ENCODE data around the gene CNTNAP2.

The CNTNAP2 gene

DNA sequence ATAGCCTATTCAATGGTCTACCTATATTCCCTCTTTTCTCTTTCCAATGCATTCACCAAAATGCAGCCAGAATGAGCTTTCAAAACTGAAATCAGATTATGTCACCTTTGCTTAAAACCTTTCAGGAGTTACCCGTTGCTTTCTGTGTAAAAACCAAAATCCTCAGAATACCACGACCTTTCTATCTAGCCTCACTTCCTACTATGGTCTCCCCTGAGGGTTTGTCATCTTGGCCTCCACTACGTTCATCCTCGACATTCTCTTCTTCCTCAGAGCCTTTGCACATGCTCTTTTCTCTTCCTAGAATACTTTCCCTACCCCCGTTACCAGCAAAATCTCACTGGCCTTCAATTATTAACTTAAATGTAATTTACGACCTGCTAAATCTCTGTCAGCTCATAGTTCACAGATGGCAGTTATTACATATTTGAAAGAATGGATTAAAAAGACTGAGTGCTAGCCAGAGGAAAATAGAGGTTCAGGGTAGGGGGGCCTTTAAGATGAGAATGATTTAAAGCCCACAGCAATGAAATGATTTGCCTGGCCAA, 2093.1 kb downstream of the CNTNAP2 start:
- H3K27me3 ChIP-seq (replicated peaks in 2 of 5; ENCODE audit: control insufficient read depth in 4 of 5, insufficient read depth in 5 of 5, low read length in 4 of 5): peaks cover 0 to 2% (median 0%) of the 10 kb centered on the region in 5 experiments
- CTCF ChIA-PET: no interaction called here
- POLR2A ChIA-PET: no interaction called here
- DNase-seq: no peak
- no peaks in the 10 kb centered on the region for H3K36me3 ChIP-seq (ENCODE audit: control insufficient read depth in 4 of 4, insufficient read depth in 4 of 4, low read length in 3 of 4)
- no peaks in the 10 kb centered on the region for H3K4me1 ChIP-seq (ENCODE audit: control extremely low read depth in 1 of 4, control insufficient read depth in 4 of 4, insufficient read depth in 4 of 4, low read length in 3 of 4)
- H3K4me3 ChIP-seq (ENCODE audit: control insufficient read depth in 1 of 7, extremely low read depth in 1 of 7, insufficient read depth in 4 of 7, low read depth in 2 of 7, low read length in 6 of 7): no peak overlapping the region
- H3K9me3 ChIP-seq (ENCODE audit: control extremely low read depth in 1 of 5, control insufficient read depth in 4 of 5, insufficient read depth in 2 of 5, low read depth in 1 of 5, low read length in 4 of 5): no peaks in the 10 kb centered on the region
- no peak overlapping the region for H3K27ac ChIP-seq (ENCODE audit: insufficient read depth in 1 of 2, low read depth in 1 of 2, low read length in 2 of 2, poor library complexity in 1 of 2, severe bottlenecking in 2 of 2)
- WGBS (ENCODE audit: insufficient coverage): 100% methylated on average over 4 of the region's 6 CpGs

DNA sequence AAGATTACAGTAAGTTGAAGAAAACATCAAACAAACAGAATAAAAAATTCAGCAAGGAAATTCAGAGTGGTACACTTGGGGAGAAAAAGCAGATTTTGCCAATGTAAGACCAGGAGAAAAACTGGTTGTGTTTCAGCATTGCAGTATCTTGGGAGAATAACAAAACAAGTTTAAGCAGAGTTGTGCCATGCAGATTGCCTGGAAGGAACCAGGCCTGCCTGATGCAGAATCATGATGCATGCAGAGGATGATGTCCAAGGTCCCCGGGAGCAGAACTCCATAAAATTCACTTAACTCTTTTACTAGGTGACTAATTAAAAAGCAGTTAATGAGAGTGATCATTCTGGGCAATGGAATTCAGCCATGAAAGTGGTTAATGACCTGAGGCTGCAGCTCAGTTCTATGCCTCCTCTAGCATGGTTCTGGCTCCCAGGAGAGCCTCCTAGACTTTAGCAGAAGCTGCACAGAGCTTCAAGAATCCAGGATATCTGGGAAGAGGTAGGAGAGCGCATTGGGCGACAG, 2094.3 kb downstream of the CNTNAP2 start:
- CTCF ChIA-PET: interaction anchor here (1.3 to 1.5 kb wide), 2 partner anchors 19 to 32 kb away, joined by 3 read pairs; no protein-coding TSS in a partner anchor

GRCh38 chr7:148211740-148212151, 2095.1 kb downstream of the CNTNAP2 start:
- CTCF ChIA-PET: interaction anchor here (1.5 kb wide), 1 partner anchor 31 kb away, joined by 3 read pairs; no protein-coding TSS in a partner anchor

More for the DNA sequence above, 2094.3 kb downstream of the CNTNAP2 start:
- H3K9me3 ChIP-seq (ENCODE audit: control extremely low read depth in 1 of 5, control insufficient read depth in 4 of 5, insufficient read depth in 2 of 5, low read depth in 1 of 5, low read length in 4 of 5): no peaks in the 10 kb centered on the region
- no peaks in the 10 kb centered on the region for H3K36me3 ChIP-seq (ENCODE audit: control insufficient read depth in 4 of 4, insufficient read depth in 4 of 4, low read length in 3 of 4)
- peaks cover 0 to 2% (median 0%) of the 10 kb centered on the region in 5 experiments for H3K27me3 ChIP-seq (replicated peaks in 2 of 5; ENCODE audit: control insufficient read depth in 4 of 5, insufficient read depth in 5 of 5, low read length in 4 of 5)
- WGBS (ENCODE audit: insufficient coverage): 90% methylated on average over 2 of the region's 3 CpGs
- H3K27ac ChIP-seq (ENCODE audit: insufficient read depth in 1 of 2, low read depth in 1 of 2, low read length in 2 of 2, poor library complexity in 1 of 2, severe bottlenecking in 2 of 2): no peak overlapping the region
- DNase-seq: no peak
- no peak overlapping the region for H3K4me3 ChIP-seq (ENCODE audit: control insufficient read depth in 1 of 7, extremely low read depth in 1 of 7, insufficient read depth in 4 of 7, low read depth in 2 of 7, low read length in 6 of 7)
- POLR2A ChIA-PET: no interaction called here
- no peaks in the 10 kb centered on the region for H3K4me1 ChIP-seq (ENCODE audit: control extremely low read depth in 1 of 4, control insufficient read depth in 4 of 4, insufficient read depth in 4 of 4, low read length in 3 of 4)

GRCh38 chr7:148212731-148213130, 2096.1 kb downstream of the CNTNAP2 start:
- Histone ChIP-seq H3K4me3 (ENCODE audit: control insufficient read depth in 1 of 7, extremely low read depth in 1 of 7, insufficient read depth in 4 of 7, low read depth in 2 of 7, low read length in 6 of 7) (no peak overlapping the region), H3K4me1 (ENCODE audit: control extremely low read depth in 1 of 4, control insufficient read depth in 4 of 4, insufficient read depth in 4 of 4, low read length in 3 of 4) (no peaks in the 10 kb centered on the region), H3K9me3 (ENCODE audit: control extremely low read depth in 1 of 5, control insufficient read depth in 4 of 5, insufficient read depth in 2 of 5, low read depth in 1 of 5, low read length in 4 of 5) (peaks cover 0 to 6% (median 2%) of the 10 kb centered on the region in 5 experiments), H3K36me3 (ENCODE audit: control insufficient read depth in 4 of 4, insufficient read depth in 4 of 4, low read length in 3 of 4) (no peaks in the 10 kb centered on the region), H3K27me3 (replicated peaks in 2 of 5; ENCODE audit: control insufficient read depth in 4 of 5, insufficient read depth in 5 of 5, low read length in 4 of 5) (peaks cover 0 to 2% (median 0%) of the 10 kb centered on the region in 5 experiments), H3K27ac (ENCODE audit: insufficient read depth in 1 of 2, low read depth in 1 of 2, low read length in 2 of 2, poor library complexity in 1 of 2, severe bottlenecking in 2 of 2) (no peak overlapping the region)
- DNase-seq: no peak
- CTCF ChIA-PET: no interaction called here
- WGBS (ENCODE audit: insufficient coverage): 93% methylated on average over 3 of the region's 3 CpGs
- POLR2A ChIA-PET: no interaction called here

More at GRCh38 chr7:148211740-148212151, 2095.1 kb downstream of the CNTNAP2 start:
- POLR2A ChIA-PET: no interaction called here
- Histone ChIP-seq H3K4me1 (ENCODE audit: control extremely low read depth in 1 of 4, control insufficient read depth in 4 of 4, insufficient read depth in 4 of 4, low read length in 3 of 4) (no peaks in the 10 kb centered on the region), H3K4me3 (ENCODE audit: control insufficient read depth in 1 of 7, extremely low read depth in 1 of 7, insufficient read depth in 4 of 7, low read depth in 2 of 7, low read length in 6 of 7) (no peak overlapping the region), H3K36me3 (ENCODE audit: control insufficient read depth in 4 of 4, insufficient read depth in 4 of 4, low read length in 3 of 4) (no peaks in the 10 kb centered on the region), H3K27me3 (replicated peaks in 2 of 5; ENCODE audit: control insufficient read depth in 4 of 5, insufficient read depth in 5 of 5, low read length in 4 of 5) (peaks cover 0 to 2% (median 0%) of the 10 kb centered on the region in 5 experiments), H3K27ac (ENCODE audit: insufficient read depth in 1 of 2, low read depth in 1 of 2, low read length in 2 of 2, poor library complexity in 1 of 2, severe bottlenecking in 2 of 2) (no peak overlapping the region), H3K9me3 (ENCODE audit: control extremely low read depth in 1 of 5, control insufficient read depth in 4 of 5, insufficient read depth in 2 of 5, low read depth in 1 of 5, low read length in 4 of 5) (peaks cover 0 to 1% (median 0%) of the 10 kb centered on the region in 5 experiments)
- no peak for DNase-seq

- ChIA-PET CTCF (no interaction called here), POLR2A (no interaction called here)
- Histone ChIP-seq H3K27ac (ENCODE audit: insufficient read depth in 1 of 2, low read depth in 1 of 2, low read length in 2 of 2, poor library complexity in 1 of 2, severe bottlenecking in 2 of 2) (no peak overlapping the region), H3K4me3 (ENCODE audit: control insufficient read depth in 1 of 7, extremely low read depth in 1 of 7, insufficient read depth in 4 of 7, low read depth in 2 of 7, low read length in 6 of 7) (no peak overlapping the region), H3K36me3 (ENCODE audit: control insufficient read depth in 4 of 4, insufficient read depth in 4 of 4, low read length in 3 of 4) (no peaks in the 10 kb centered on the region), H3K9me3 (ENCODE audit: control extremely low read depth in 1 of 5, control insufficient read depth in 4 of 5, insufficient read depth in 2 of 5, low read depth in 1 of 5, low read length in 4 of 5) (peaks cover 0 to 6% (median 2%) of the 10 kb centered on the region in 5 experiments), H3K4me1 (ENCODE audit: control extremely low read depth in 1 of 4, control insufficient read depth in 4 of 4, insufficient read depth in 4 of 4, low read length in 3 of 4) (no peaks in the 10 kb centered on the region), H3K27me3 (replicated peaks in 2 of 5; ENCODE audit: control insufficient read depth in 4 of 5, insufficient read depth in 5 of 5, low read length in 4 of 5) (peaks cover 0 to 2% (median 0%) of the 10 kb centered on the region in 5 experiments)
- DNase-seq: no peak
- 80% methylated on average over 1 of the region's 4 CpGs for WGBS (ENCODE audit: insufficient coverage)
Measured at GRCh38 chr7:148214101-148214500, 2097.5 kb downstream of the CNTNAP2 start.

GRCh38 chr7:148218603-148219002, 2102.0 kb downstream of the CNTNAP2 start:
- ChIA-PET POLR2A (no interaction called here), CTCF (no interaction called here)
- WGBS (ENCODE audit: insufficient coverage): 94% methylated on average over 2 of the region's 4 CpGs
- Histone ChIP-seq H3K27ac (ENCODE audit: insufficient read depth in 1 of 2, low read depth in 1 of 2, low read length in 2 of 2, poor library complexity in 1 of 2, severe bottlenecking in 2 of 2) (no peak overlapping the region), H3K27me3 (replicated peaks in 2 of 5; ENCODE audit: control insufficient read depth in 4 of 5, insufficient read depth in 5 of 5, low read length in 4 of 5) (peaks cover 0 to under 1% (median 0%) of the 10 kb centered on the region in 5 experiments), H3K4me3 (ENCODE audit: control insufficient read depth in 1 of 7, extremely low read depth in 1 of 7, insufficient read depth in 4 of 7, low read depth in 2 of 7, low read length in 6 of 7) (no peak overlapping the region), H3K4me1 (ENCODE audit: control extremely low read depth in 1 of 4, control insufficient read depth in 4 of 4, insufficient read depth in 4 of 4, low read length in 3 of 4) (no peaks in the 10 kb centered on the region), H3K9me3 (ENCODE audit: control extremely low read depth in 1 of 5, control insufficient read depth in 4 of 5, insufficient read depth in 2 of 5, low read depth in 1 of 5, low read length in 4 of 5) (peaks cover 0 to 6% (median 2%) of the 10 kb centered on the region in 5 experiments), H3K36me3 (ENCODE audit: control insufficient read depth in 4 of 4, insufficient read depth in 4 of 4, low read length in 3 of 4) (no peaks in the 10 kb centered on the region)
- DNase-seq: no peak

DNA sequence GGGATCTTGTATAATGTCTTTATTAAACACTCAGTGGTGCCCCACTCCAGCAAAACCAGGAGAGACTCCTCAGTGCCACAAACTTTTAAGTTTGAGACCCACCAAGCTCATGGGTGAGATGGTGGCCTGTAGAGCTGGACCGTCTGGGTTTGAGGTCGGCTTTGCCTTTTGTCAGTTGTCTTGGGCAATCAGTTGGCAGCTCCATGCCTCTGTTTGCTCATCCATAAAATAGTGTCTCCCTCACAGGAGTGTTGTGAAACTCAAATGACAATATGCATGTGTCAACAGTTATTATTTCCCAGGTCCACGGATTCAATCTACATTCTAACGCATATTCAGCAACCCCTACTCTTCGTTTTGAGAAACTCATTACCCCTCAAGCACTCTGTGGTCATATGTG, 2106.1 kb downstream of the CNTNAP2 start:
- peaks cover 0 to 7% (median 0%) of the 10 kb centered on the region in 5 experiments for H3K9me3 ChIP-seq (ENCODE audit: control extremely low read depth in 1 of 5, control insufficient read depth in 4 of 5, insufficient read depth in 2 of 5, low read depth in 1 of 5, low read length in 4 of 5)
- DNase-seq: no peak
- CTCF ChIA-PET: no interaction called here
- POLR2A ChIA-PET: no interaction called here
- H3K27me3 ChIP-seq (replicated peaks in 2 of 5; ENCODE audit: control insufficient read depth in 4 of 5, insufficient read depth in 5 of 5, low read length in 4 of 5): peaks cover 0 to 1% (median 0%) of the 10 kb centered on the region in 5 experiments
- H3K36me3 ChIP-seq (ENCODE audit: control insufficient read depth in 4 of 4, insufficient read depth in 4 of 4, low read length in 3 of 4): no peaks in the 10 kb centered on the region
- no peaks in the 10 kb centered on the region for H3K4me1 ChIP-seq (ENCODE audit: control extremely low read depth in 1 of 4, control insufficient read depth in 4 of 4, insufficient read depth in 4 of 4, low read length in 3 of 4)
- WGBS (ENCODE audit: insufficient coverage): 74% methylated on average over 5 of the region's 5 CpGs
- no peak overlapping the region for H3K27ac ChIP-seq (ENCODE audit: insufficient read depth in 1 of 2, low read depth in 1 of 2, low read length in 2 of 2, poor library complexity in 1 of 2, severe bottlenecking in 2 of 2)
- H3K4me3 ChIP-seq (ENCODE audit: control insufficient read depth in 1 of 7, extremely low read depth in 1 of 7, insufficient read depth in 4 of 7, low read depth in 2 of 7, low read length in 6 of 7): no peak overlapping the region

Measured in common myeloid progenitor, CD34-positive (primary cell).